ENCODE measurements around the gene MYLK.

MYLK gene

DNA sequence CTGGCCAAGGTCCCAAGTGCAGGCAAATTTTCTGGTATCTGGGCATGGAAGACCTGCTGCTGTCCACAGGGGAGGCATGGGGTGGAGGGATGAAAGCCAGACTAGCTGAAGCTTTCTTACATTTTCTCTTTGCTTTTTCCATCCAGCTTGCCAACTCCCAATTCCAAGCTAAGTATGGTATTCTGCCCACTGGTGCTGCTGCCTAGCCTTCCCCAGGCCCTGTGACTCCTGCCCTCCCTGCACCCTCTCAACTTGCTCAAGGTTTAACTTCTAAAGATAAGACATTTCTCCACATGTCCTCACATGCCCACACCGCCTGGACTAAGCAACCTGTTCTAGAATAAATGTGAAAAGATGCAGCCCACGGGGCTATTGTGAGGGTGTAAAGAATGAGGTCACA, 239.8 kb downstream of the MYLK start:
- no peak for DNase-seq (ENCODE audit: low read depth, low spot score)
- H3K4me3 ChIP-seq (ENCODE audit: low read depth, low read length) = no peak overlapping the region
- TF ChIP-seq, protein P1, sequence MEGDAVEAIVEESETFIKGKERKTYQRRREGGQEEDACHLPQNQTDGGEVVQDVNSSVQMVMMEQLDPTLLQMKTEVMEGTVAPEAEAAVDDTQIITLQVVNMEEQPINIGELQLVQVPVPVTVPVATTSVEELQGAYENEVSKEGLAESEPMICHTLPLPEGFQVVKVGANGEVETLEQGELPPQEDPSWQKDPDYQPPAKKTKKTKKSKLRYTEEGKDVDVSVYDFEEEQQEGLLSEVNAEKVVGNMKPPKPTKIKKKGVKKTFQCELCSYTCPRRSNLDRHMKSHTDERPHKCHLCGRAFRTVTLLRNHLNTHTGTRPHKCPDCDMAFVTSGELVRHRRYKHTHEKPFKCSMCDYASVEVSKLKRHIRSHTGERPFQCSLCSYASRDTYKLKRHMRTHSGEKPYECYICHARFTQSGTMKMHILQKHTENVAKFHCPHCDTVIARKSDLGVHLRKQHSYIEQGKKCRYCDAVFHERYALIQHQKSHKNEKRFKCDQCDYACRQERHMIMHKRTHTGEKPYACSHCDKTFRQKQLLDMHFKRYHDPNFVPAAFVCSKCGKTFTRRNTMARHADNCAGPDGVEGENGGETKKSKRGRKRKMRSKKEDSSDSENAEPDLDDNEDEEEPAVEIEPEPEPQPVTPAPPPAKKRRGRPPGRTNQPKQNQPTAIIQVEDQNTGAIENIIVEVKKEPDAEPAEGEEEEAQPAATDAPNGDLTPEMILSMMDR (IDR thresholded peaks at IDR 0.05; ENCODE audit: insufficient read depth, low read length, missing control alignments) = no peak
- ChIA-PET POLR2A (no interaction called here), CTCF (interaction anchor here (0.8 to 25.0 kb wide), 8 partner anchors 8 to 82 kb away, joined by 3 to 512 read pairs (median 56); no protein-coding TSS in a partner anchor)

DNA sequence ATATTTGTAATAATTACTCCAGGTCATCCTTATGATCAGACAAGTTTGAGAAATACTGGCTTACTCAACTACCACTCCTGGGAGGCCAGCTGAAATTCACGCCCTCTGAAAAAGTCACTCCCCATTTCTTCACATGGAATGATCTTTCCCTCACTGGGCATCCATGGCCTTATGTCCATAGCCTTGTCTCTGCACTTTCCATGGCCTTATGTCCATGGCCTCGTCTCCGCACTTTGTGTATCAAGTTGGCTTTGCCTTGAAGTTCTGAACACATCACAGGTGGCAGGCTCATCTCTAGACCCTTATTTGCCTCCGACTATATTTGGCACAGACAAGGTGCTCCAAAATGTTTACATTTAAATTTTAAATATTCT, 241.2 kb downstream of the MYLK start:
- no peak overlapping the region for H3K4me3 ChIP-seq (ENCODE audit: low read depth, low read length)
- CTCF ChIA-PET = interaction anchor here (0.9 to 25.0 kb wide), 31 partner anchors 10 to 237 kb away, joined by 3 to 512 read pairs (median 9); no protein-coding TSS in a partner anchor
- POLR2A ChIA-PET = no interaction called here
- TF ChIP-seq, protein P1 (IDR thresholded peaks at IDR 0.05; ENCODE audit: insufficient read depth, low read length, missing control alignments) = no peak
- no peak for DNase-seq (ENCODE audit: low read depth, low spot score)

DNA sequence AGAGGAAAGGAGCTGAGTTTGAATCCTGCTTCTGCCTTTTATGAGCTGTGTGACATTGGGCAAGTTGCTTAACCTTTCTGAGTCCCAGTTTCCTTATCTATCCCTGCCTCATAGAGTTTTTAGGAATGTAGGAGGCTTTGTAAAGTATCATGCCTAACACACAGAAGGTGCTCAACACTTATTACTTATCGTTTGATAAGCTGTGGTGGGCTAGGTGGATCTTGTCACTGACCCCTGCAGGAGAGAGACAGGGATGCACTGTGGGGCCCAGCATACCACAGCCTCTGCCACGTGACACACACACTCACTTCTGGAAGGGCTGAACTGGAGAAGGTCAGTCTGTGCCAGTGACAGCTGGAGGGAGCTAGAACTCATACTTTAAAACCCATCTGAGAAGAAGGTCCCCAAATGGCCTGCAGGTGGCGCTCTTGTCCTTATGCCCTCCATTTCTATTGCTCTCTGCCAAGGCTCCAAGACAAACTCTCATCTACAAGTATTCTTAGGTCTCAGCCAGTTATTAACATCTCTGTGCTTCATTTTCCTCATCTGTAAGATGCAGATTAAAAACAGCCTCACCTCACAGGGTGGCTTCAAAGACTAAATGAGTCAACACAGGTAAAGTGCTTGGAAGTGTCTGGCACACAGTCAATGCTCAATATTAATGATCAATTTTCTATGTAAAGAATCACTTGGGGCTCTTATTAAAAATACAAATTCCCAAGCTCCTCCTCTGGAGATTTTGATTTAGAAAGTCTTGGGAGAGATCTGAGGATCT, 241.8 kb downstream of the MYLK start:
- peak; percentile 56 for DNase-seq (ENCODE audit: low read depth, low spot score)
- H3K4me3 ChIP-seq (ENCODE audit: low read depth, low read length) = no peak overlapping the region
- TF ChIP-seq, protein P1 (IDR thresholded peaks at IDR 0.05; ENCODE audit: insufficient read depth, low read length, missing control alignments) = peak; percentile 67
- POLR2A ChIA-PET = interaction anchor here (0.8 kb wide), 1 partner anchor 9 kb away, joined by 5 read pairs; no protein-coding TSS in a partner anchor
- CTCF ChIA-PET = interaction anchor here (0.8 to 25.0 kb wide), 37 partner anchors 9 to 338 kb away, joined by 3 to 512 read pairs (median 5); no protein-coding TSS in a partner anchor

DNA sequence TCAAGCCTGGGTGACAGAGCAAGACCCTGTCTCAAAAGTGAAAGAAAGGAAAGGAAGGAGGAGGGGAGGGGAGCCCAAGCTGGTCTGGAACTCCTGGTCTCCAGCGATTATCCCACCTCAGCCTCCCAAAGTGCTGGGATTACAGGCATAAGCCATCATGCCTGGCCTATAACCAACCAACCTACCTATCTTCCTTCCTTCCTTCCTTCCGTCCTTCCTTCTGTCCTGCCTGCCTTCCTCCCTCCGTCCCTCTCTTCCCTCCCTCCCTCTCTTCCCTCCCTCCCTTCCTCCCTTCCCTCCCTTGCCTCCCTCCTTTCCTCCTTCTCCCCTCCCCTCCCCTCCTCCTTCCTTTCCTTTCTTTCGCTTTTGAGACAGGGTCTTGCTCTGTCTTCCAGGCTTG, 242.6 kb downstream of the MYLK start:
- TF ChIP-seq, protein P1 (IDR thresholded peaks at IDR 0.05; ENCODE audit: insufficient read depth, low read length, missing control alignments) = no peak
- ChIA-PET POLR2A (no interaction called here), CTCF (interaction anchor here (0.8 to 25.0 kb wide), 27 partner anchors 8 to 339 kb away, joined by 3 to 512 read pairs (median 12); no protein-coding TSS in a partner anchor)
- H3K4me3 ChIP-seq (ENCODE audit: low read depth, low read length) = no peak overlapping the region
- no peak for DNase-seq (ENCODE audit: low read depth, low spot score)

DNA sequence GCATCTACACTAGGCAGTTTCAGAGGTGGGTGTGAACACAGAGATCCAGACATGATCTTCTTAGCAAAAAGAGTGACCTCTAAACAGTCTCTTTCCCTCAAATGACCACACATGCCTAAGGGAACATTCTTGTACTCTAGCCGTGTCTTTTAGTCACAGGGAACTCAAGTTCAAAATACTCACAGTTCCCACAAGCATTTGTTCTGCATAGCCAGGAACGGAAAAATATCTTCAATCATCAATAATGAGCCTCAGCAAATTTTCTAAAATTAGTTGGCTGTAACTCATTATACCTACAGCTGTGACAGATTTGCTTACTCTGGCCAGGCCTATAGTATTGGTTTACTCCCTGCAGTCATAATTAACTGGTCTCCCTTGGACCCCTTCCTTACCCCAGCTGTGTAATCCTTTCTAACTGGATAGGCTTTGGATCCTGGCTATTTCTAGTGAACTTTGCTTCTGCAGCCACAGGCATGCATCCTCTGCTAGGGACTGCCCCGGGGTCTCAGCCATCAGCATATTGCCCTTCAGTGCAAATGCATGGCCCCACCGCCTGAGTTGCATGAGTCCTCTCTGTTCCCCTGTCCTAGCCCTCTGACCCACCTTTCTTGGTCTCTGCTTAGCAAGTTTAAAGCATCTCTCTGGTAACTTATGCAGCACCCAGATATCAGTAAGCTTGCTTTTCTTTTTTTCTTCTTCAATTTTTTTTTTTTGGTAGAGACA, 243.2 kb downstream of the MYLK start:
- POLR2A ChIA-PET = no interaction called here
- CTCF ChIA-PET = interaction anchor here (1.9 to 25.0 kb wide), 13 partner anchors 8 to 85 kb away, joined by 6 to 512 read pairs (median 31); no protein-coding TSS in a partner anchor
- H3K4me3 ChIP-seq (ENCODE audit: low read depth, low read length) = no peak overlapping the region
- no peak for DNase-seq (ENCODE audit: low read depth, low spot score)
- TF ChIP-seq, protein P1 (IDR thresholded peaks at IDR 0.05; ENCODE audit: insufficient read depth, low read length, missing control alignments) = no peak

DNA sequence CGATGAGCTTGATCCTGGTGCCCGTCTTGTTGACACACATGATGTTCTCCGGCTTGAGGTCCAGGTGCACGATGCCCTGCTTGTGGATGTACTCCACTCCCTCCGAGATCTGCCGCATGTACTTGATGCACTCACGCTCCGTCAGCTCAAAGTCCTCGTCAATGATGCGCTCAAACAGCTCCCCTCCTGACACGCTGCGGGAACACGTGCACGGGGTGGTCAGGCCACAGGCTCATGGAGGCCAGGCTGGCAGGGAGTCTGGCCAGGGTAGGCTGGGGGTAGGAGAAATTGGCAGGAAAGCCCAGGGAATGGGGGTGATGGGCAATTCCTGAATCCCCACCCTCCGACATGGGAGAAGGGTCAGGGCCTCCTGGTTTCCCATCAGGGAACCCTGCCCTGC, 243.8 kb downstream of the MYLK start:
- CTCF ChIA-PET = interaction anchor here (1.3 to 25.0 kb wide), 7 partner anchors 10 to 86 kb away, joined by 4 to 512 read pairs (median 57); no protein-coding TSS in a partner anchor
- no peak overlapping the region for H3K4me3 ChIP-seq (ENCODE audit: low read depth, low read length)
- DNase-seq (ENCODE audit: low read depth, low spot score) = no peak
- TF ChIP-seq, protein P1 (IDR thresholded peaks at IDR 0.05; ENCODE audit: insufficient read depth, low read length, missing control alignments) = no peak
- POLR2A ChIA-PET = no interaction called here

Measured in AG04449 (cell line).